GM12878 (cell line): Measurements from ENCODE around the gene DCDC2. TPM values are rescaled to one million over a fixed set of nuclear protein-coding genes. Genes with fewer than 3 reads are reported as not detected.
"Not testable (repeated sequence)": the region's sequence is repeated elsewhere in the genome, so short reads cannot be mapped to it uniquely, and the experiment has no call there.

Experiments
- ATAC-seq: fragments of 200-7000 bp; cut with Tn5 transposase; 3 replicates; pipeline ENCODE4 v1.9.1; 2020; ENCODE audit warnings: mild to moderate bottlenecking, moderate library complexity
- BruUV-seq: library from RNA; stranded (reverse); fragments of 400-500 nt; replicated peaks from 2 replicates; lab custom pipeline; 2021; lab: Mats Ljungman, UMichigan
- CTCF ChIA-PET: fragments of 300-600 bp; sonication (Branson Sonifier 250); formaldehyde crosslinking; extraction: SDS; loops from one replicate; lab custom pipeline; 2021; ENCODE audit warnings: inconsistent platforms; lab: Yijun Ruan, JAX
- POLR2A ChIA-PET: fragments of 350-600 bp; formaldehyde crosslinking; extraction: SDS; loops from one replicate; lab custom pipeline; 2021; ENCODE audit warnings: inconsistent platforms; lab: Charles Lee
- RAD21 ChIA-PET: fragments of 300-600 bp; sonication (Branson Sonifier 250); formaldehyde crosslinking; loops from one replicate; lab custom pipeline; 2023; ENCODE audit warnings: antibody characterized with exemption; ENCODE audit not compliant: unreplicated experiment; lab: Charles Lee
- SMC1A ChIA-PET: fragments of 300-600 bp; sonication (Branson Sonifier 250); formaldehyde crosslinking; loops from one replicate; lab custom pipeline; 2023; ENCODE audit not compliant: unreplicated experiment, uncharacterized antibody; lab: Charles Lee
- DNase-seq: peaks from one replicate; pipeline ENCODE4 v3.0.0-alpha.2; 2011; ENCODE audit warnings: low read depth, low spot score
- FAIRE-seq: peaks from 3 replicates; lab custom pipeline; 2011; peaks lifted over from hg19 to GRCh38; lab: Jason Lieb, UNC
- H2AFZ ChIP-seq: 2 replicates; pipeline ENCODE4 v1.6.0; 2011; ENCODE audit warnings: low read depth, low read length, control low read depth; ENCODE audit not compliant: control insufficient read depth
- H3K27ac ChIP-seq: 2 replicates; pipeline ENCODE4 v1.5.1; 2011; ENCODE audit warnings: control low read depth; ENCODE audit not compliant: control insufficient read depth, insufficient read depth
- H3K27me3 ChIP-seq, 2 experiments: replicated peaks in 1 of 2; 2 replicates each; pipeline versions ENCODE4 v1.6.0 to v1.6.1; 2011; ENCODE audit warnings: low read length in 1 of 2; ENCODE audit not compliant: control insufficient read depth in 2 of 2, insufficient read depth in 2 of 2
- H3K36me3 ChIP-seq, 2 experiments: 2 replicates each; pipeline ENCODE4 v1.5.1; 2011; ENCODE audit warnings: low read length in 1 of 2; ENCODE audit not compliant: control insufficient read depth in 2 of 2, insufficient read depth in 2 of 2
- H3K4me1 ChIP-seq: 2 replicates; pipeline ENCODE4 v1.6.1; 2011; ENCODE audit warnings: mild to moderate bottlenecking, low read length, moderate library complexity, mixed read lengths; ENCODE audit not compliant: control insufficient read depth, insufficient read depth
- H3K4me2 ChIP-seq: 2 replicates; pipeline ENCODE4 v1.6.0; 2011; ENCODE audit warnings: control low read depth; ENCODE audit not compliant: control insufficient read depth, insufficient read depth
- H3K4me3 ChIP-seq: fragments of 200-600 bp; sonication (generic); 2 replicates; pipeline ENCODE4 v1.5.1; 2016
- H3K79me2 ChIP-seq: 2 replicates; pipeline ENCODE4 v1.6.0; 2011; ENCODE audit warnings: low read length; ENCODE audit not compliant: control insufficient read depth, insufficient read depth
- H3K9ac ChIP-seq: 2 replicates; pipeline ENCODE4 v1.8.0; 2011; ENCODE audit warnings: low read length, control low read depth, mixed read lengths; ENCODE audit not compliant: control insufficient read depth, insufficient read depth
- H3K9me3 ChIP-seq: replicated peaks from 3 replicates; pipeline ENCODE4 v1.5.1; 2011; ENCODE audit warnings: mild to moderate bottlenecking, low read length; ENCODE audit not compliant: control insufficient read depth, insufficient read depth
- H4K20me1 ChIP-seq: 2 replicates; pipeline ENCODE4 v1.6.0; 2011; ENCODE audit not compliant: control insufficient read depth, insufficient read depth
- WGBS: methylation state at CpG from one replicate; pipeline ENCODE4 v1.1.6; 2016; ENCODE audit warnings: low lambda C conversion rate; ENCODE audit not compliant: insufficient replicate concordance, insufficient coverage; ENCODE audit errors: missing lambda C conversion rate; 5-methylcytosine and 5-hydroxymethylcytosine counted together
- in situ Hi-C: fragments of 300-500 bp; cut with MboI; formaldehyde crosslinking; loops from 9 replicates; pipeline ENCODE4 v1.14.3; 2018; ENCODE audit warnings: mixed read lengths
- intact Hi-C: fragments of 100-400 bp; cut with micrococcal nuclease; formaldehyde crosslinking; loops from one replicate; pipeline ENCODE4 v1.14.2; 2022; ENCODE audit not compliant: unreplicated experiment
- polyA plus RNA-seq, 11 experiments: library from polyadenylated mRNA; depleted of rRNA in 4 of 11; unstranded in 6 of 11; stranded (reverse) in 5 of 11; fragments of >200 nt; fragmentation: Nextera tagmentation in 4 of 11; fragmentation: Illumina TruSeq in 1 of 11; extraction: Ambion mirVana in 4 of 11; extraction: Trizol in 1 of 11; gene quantifications; 1 replicate in 1 of 11; 2 replicates in 10 of 11; pipeline versions ENCODE4 v1.2.1 to v1.2.3, GENCODE V29; 2011 to 2016; ENCODE audit warnings: inconsistent platforms in 2 of 11, missing spikeins in 2 of 11, low read depth in 1 of 11
- total RNA-seq, 4 experiments: library from RNA; depleted of rRNA in 3 of 4; stranded (reverse); fragments of >200 nt in 3 of 4; fragmentation: Illumina TruSeq in 1 of 4; extraction: Trizol in 1 of 4; gene quantifications; 2 replicates each; pipeline versions ENCODE4 v1.2.1 to v1.2.3, GENCODE V29; 2013 to 2021

The DCDC2 gene
- total and polyA plus RNA-seq, 10 of the 15 experiments (the other 5 are each of a cell fraction or from before 2014, with no cell fraction given), result under 0.01 to 0.03 TPM; not detected in 8

DNA sequence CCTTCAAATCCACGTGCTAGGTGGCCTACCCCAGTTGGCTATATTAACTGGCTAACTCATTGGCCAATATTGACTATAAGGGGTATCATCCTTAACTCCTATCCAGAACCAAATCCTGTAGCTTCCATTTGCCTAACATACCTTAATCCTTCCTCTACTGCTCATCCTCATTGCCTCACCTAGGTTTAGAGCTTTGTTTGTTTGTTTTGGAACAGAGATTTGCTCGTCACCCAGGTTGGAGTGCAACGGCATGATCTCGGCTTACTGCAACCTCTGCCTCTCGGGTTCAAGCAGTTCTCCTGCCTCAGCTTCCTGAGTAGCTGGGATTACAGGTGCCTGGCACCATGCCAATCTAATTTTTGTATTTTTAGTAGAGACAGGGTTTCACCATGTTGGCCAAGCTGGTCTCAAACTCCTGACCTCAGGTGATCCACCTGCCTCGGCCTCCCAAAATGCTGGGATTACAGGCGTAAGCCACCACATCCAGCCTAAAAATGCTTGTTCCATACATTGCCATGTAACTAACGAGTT lies 7.3 kb upstream of the DCDC2 start:
- H3K79me2 ChIP-seq, H3K4me1 ChIP-seq, BruUV-seq, H4K20me1 ChIP-seq, H3K27me3 ChIP-seq, H2AFZ ChIP-seq, RAD21 ChIA-PET, in situ Hi-C loops, H3K36me3 ChIP-seq, H3K9ac ChIP-seq, H3K4me3 ChIP-seq, intact Hi-C loops, FAIRE-seq, H3K27ac ChIP-seq, H3K9me3 ChIP-seq, H3K4me2 ChIP-seq, CTCF ChIA-PET, DNase-seq, ATAC-seq, POLR2A ChIA-PET: not testable (repeated sequence)
- WGBS, result 51% methylated on average over 8 of the region's 8 CpGs
- SMC1A ChIA-PET, result interaction anchor here (1.1 kb wide), 1 partner anchor 81 kb away, joined by 3 read pairs; no protein-coding TSS in a partner anchor

DNA sequence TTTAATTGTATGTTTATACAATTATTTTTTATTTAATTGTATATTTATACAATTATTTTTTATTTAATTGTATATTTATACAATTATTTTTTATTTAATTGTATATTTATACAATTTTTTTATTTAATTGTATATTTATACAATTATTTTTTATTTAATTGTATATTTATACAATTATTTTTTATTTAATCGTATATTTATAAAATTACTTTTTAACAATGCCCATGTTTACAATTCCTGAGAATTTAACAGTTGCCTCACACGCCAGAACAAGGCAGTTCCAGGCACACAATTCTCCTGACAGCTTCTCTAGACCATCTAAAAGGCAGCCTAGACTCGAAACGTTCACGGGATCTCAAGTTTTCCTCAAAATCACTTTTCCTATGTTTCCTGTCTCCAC lies 4.5 kb upstream of the DCDC2 start:
- SMC1A ChIA-PET, result interaction anchor here (1.0 to 1.2 kb wide), 2 partner anchors 9 to 42 kb away, joined by 3 read pairs; no protein-coding TSS in a partner anchor
- RAD21 ChIA-PET, in situ Hi-C loops, H3K36me3 ChIP-seq, H3K4me3 ChIP-seq, H3K4me1 ChIP-seq, H3K27me3 ChIP-seq, H3K79me2 ChIP-seq, H3K9ac ChIP-seq, H3K27ac ChIP-seq, H3K4me2 ChIP-seq, H4K20me1 ChIP-seq, FAIRE-seq, BruUV-seq, intact Hi-C loops, ATAC-seq, H2AFZ ChIP-seq, DNase-seq, H3K9me3 ChIP-seq, POLR2A ChIA-PET: not testable (repeated sequence)
- WGBS, result 58% methylated on average over 5 of the region's 5 CpGs
- CTCF ChIA-PET, result interaction anchor here (1.0 to 1.3 kb wide), 2 partner anchors 9 to 134 kb away, joined by 3 read pairs; no protein-coding TSS in a partner anchor
